Hepatocyte (in vitro differentiated cells): ENCODE measurements around the gene GPATCH2.

ENCODE experiments used
- EZH2 ChIP-seq: fragments of 200-600 bp; sonication (generic); IDR thresholded peaks from 2 replicates; pipeline ENCODE4 v1.6.1; 2016; ENCODE audit warnings: antibody characterized with exemption, mild to moderate bottlenecking, borderline replicate concordance
- EZH2phosphoT487 ChIP-seq: fragments of 200-600 bp; sonication (generic); IDR thresholded peaks from one replicate; pipeline ENCODE4 v1.6.1; 2018; ENCODE audit warnings: antibody characterized with exemption, mild to moderate bottlenecking, low read depth, moderate library complexity; ENCODE audit not compliant: unreplicated experiment, severe bottlenecking
- TF ChIP-seq, protein P1 (sequence below): fragments of 200-600 bp; sonication (generic); IDR thresholded peaks from 2 replicates; pipeline ENCODE4 v1.5.1; 2016; ENCODE audit warnings: antibody characterized with exemption, mild to moderate bottlenecking; ENCODE audit not compliant: poor library complexity

DNA sequence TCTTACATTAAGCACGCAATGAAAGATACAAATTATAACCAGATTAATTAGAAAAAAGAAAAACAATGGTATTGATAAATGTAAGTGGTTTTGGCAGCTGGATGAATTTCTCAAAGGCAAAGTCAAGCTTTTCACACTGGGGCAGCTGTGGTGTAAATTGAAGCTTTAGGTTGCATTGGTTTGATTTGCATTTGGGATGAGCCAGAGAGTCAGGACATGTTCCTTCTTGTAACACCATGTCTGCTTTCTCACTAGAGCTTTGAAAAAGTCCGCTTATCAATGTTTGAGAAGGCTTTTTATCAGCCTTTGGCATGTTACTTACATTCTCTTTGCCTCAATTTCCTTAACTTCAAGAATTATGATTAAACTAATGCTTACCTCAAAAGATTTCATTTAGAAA lies 173.9 kb downstream of the GPATCH2 start:
- TF ChIP-seq EZH2: no peak
- TF ChIP-seq, protein P1, sequence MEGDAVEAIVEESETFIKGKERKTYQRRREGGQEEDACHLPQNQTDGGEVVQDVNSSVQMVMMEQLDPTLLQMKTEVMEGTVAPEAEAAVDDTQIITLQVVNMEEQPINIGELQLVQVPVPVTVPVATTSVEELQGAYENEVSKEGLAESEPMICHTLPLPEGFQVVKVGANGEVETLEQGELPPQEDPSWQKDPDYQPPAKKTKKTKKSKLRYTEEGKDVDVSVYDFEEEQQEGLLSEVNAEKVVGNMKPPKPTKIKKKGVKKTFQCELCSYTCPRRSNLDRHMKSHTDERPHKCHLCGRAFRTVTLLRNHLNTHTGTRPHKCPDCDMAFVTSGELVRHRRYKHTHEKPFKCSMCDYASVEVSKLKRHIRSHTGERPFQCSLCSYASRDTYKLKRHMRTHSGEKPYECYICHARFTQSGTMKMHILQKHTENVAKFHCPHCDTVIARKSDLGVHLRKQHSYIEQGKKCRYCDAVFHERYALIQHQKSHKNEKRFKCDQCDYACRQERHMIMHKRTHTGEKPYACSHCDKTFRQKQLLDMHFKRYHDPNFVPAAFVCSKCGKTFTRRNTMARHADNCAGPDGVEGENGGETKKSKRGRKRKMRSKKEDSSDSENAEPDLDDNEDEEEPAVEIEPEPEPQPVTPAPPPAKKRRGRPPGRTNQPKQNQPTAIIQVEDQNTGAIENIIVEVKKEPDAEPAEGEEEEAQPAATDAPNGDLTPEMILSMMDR: no peak
- no peak for TF ChIP-seq EZH2phosphoT487
